NB4 (cell line): Measurements from ENCODE around the gene ODAD3.

Experiments used
- CTCF ChIP-seq: IDR thresholded peaks from one replicate; pipeline ENCODE4 v1.5.1; 2012; ENCODE audit warnings: low read depth, low read length
- POLR2A ChIP-seq: IDR thresholded peaks from 2 replicates; pipeline ENCODE4 v1.6.1; 2011; ENCODE audit warnings: mild to moderate bottlenecking; ENCODE audit not compliant: insufficient read length; ENCODE audit errors: extremely low read depth

DNA sequence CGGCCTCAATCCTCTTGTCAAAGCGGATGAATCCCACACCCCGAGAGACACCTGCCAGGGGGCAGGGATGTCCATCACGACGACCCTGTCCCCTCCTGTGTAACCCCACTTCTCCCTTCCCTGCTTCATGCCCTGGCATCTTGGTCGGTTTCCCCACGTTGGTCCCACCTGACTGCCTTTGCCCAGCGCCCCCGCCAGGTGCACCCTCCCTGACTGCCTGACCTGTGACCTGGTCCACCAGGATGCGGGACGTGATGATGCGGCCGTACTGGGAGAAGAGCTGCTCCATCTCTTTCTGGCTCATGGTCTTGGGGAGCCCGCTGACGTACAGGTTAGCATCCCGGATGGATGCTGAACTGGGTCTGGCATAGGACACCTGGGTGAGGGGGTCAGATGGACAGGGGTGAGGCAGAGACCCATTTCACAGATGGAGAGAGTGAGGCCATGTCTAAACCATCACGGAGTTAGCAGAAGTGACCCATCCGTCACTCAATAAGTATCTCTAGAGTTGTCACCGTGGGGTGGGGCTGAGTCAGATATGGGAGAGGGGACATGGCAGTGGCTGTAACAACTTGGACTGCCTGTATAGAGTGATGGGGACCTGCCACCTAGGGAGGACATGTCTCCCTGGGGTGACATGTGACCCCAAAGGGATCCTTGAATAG lies 23.4 kb upstream of the ODAD3 start:
- TF ChIP-seq CTCF, result no peak
- no peak for TF ChIP-seq POLR2A
